GM12872 (cell line): ENCODE results near the gene CELF4.

Experiments used
- TF ChIP-seq, protein P1 (sequence below): IDR thresholded peaks from 3 replicates; pipeline ENCODE4 v1.5.1; 2011; ENCODE audit warnings: low read depth, mild to moderate bottlenecking, low read length, moderate library complexity; ENCODE audit not compliant: insufficient read depth

CELF4 gene

GRCh38 chr18:37388413-37388812 is 177.2 kb downstream of the CELF4 start:
- TF ChIP-seq, protein P1, sequence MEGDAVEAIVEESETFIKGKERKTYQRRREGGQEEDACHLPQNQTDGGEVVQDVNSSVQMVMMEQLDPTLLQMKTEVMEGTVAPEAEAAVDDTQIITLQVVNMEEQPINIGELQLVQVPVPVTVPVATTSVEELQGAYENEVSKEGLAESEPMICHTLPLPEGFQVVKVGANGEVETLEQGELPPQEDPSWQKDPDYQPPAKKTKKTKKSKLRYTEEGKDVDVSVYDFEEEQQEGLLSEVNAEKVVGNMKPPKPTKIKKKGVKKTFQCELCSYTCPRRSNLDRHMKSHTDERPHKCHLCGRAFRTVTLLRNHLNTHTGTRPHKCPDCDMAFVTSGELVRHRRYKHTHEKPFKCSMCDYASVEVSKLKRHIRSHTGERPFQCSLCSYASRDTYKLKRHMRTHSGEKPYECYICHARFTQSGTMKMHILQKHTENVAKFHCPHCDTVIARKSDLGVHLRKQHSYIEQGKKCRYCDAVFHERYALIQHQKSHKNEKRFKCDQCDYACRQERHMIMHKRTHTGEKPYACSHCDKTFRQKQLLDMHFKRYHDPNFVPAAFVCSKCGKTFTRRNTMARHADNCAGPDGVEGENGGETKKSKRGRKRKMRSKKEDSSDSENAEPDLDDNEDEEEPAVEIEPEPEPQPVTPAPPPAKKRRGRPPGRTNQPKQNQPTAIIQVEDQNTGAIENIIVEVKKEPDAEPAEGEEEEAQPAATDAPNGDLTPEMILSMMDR, result no peak

DNA sequence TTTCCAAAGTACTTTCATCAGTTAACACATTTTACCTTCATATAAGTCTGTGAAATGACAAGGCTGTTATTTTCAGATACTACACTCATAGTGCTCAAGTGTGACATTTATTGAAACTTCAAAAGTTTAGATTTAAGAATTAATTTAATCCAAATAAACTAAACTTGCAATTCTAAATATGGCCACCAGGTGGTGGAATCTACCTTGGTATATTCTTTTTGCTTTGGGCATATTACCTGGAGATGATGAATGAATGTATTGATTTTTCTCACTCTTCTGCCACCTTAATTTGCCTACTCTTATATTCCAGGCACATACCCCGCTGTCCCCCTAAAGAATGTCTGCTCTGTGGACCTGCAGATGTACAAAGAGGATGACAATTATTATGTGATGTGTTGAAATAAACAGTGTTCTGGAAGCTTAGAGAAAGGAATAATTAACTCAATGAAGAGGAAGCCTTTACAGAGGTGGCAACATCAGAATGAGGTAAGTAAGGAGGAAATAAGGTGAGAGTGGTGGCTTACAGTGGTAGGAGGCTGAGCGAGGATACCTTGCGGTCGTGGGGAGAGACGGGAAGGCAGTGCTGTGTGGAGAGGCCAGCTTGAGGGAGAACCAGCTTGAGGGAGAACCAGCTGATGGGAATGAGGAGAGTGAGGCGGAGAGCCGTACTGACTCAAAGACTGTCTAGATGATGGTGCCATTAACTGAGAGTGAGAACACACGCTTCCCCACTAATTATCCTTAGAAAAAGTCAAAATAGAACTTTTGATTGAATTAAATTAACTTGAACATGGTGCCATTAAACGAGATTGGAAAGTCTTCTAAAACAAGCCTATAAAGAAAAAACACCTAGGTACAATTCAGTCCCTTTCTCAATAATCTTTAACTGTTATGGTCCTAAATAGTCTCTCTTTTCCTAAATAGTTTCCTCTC is 179.5 kb downstream of the CELF4 start:
- TF ChIP-seq, protein P1, result peak; percentile 42; the same call in 2 of the 3 replicates

GRCh38 chr18:37383846-37384595 is 181.6 kb downstream of the CELF4 start:
- TF ChIP-seq, protein P1, result no peak

- TF ChIP-seq, protein P1, result no peak
These were observed 182.4 kb downstream of the CELF4 start for GRCh38 chr18:37383036-37383785.

DNA sequence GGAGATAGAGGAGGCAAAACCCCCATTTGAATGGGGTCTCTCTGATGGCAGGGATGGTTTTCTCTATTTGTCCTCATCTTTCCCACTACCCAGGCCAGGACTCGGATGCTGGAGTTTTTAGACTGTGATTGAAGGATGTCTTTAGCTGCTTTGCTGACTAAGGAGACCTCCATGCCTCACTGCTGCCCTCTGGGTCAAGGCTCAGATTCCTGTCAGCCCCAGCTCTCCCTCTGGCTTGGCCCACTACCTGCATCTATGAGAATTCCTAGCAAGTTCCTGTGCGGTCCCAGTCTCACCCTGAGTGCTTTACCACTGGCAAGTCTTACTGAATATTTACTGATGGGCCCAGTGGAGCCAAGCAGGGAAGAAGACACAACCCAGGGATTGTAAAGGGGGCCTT is 184.0 kb downstream of the CELF4 start:
- TF ChIP-seq, protein P1, result no peak

DNA sequence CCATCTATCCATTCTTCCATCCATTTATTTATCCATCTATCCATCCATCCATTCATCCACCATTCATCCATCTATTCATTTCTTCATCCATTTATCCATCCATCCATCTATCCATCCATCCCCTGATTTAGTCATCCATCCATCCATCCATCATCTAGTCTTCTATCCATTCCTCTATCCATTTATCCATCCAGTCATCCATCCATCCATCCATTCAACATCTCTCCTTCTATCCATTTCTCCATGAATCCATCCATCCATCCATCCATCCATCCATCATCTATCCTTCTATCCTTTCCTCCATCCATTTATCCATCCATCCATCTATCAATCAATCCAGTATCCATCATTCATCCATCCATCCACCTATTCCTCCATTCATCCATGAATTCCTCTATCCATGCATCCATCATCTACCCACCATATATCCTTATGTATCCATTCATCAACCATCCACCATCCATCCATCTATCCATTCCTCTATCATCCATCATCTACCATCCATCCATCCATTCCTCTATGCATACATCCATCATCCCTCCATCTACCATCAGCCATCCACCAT is 185.0 kb downstream of the CELF4 start:
- TF ChIP-seq, protein P1, result no peak
